Breast epithelium (tissue), 4 donors: Measurements from ENCODE around the gene ALMS1. TPM values are rescaled to one million over a fixed set of nuclear protein-coding genes. Genes with fewer than 3 reads are reported as not detected.
"Not testable (repeated sequence)": the region's sequence is repeated elsewhere in the genome, so short reads cannot be mapped to it uniquely, and the experiment has no call there.

Source experiments
- DNase-seq, 2 donors: peaks; one replicate each; pipeline ENCODE4 v3.0.0-alpha.2; 2019; ENCODE audit warnings: low spot score in 2 of 2
- H3K27ac ChIP-seq, 2 donors: fragments of 200-600 bp; sonication (generic) in 1 of 2; one replicate each; pipeline ENCODE4 v1.5.1; 2016 to 2019; ENCODE audit warnings: mild to moderate bottlenecking in 1 of 2
- H3K27me3 ChIP-seq, 2 donors: fragments of 200-600 bp; sonication (generic) in 1 of 2; one replicate each; pipeline versions ENCODE4 v1.5.1 to v1.6.0; 2017 to 2019; ENCODE audit warnings: control low read depth in 1 of 2, mild to moderate bottlenecking in 1 of 2
- H3K36me3 ChIP-seq: fragments of 200-600 bp; one replicate; pipeline ENCODE4 v1.5.1; 2019
- H3K4me1 ChIP-seq, 2 donors: fragments of 200-600 bp; sonication (generic); one replicate each; pipeline ENCODE4 v1.5.1; 2016 to 2019; ENCODE audit warnings: control low read depth in 1 of 2
- H3K4me3 ChIP-seq, 3 donors: fragments of 200-600 bp; sonication (generic); 1 replicate in 2 of 3; 2 replicates in 1 of 3; pipeline ENCODE4 v1.5.1; 2016 to 2019; ENCODE audit warnings: mild to moderate bottlenecking in 3 of 3, moderate library complexity in 2 of 3
- H3K9me3 ChIP-seq, 2 donors: fragments of 200-600 bp; sonication (generic) in 1 of 2; one replicate each; pipeline ENCODE4 v1.5.1; 2016 to 2019; ENCODE audit warnings: control low read depth in 1 of 2
- CTCF ChIP-seq, 3 donors: fragments of 450-650 bp; IDR thresholded peaks; one replicate each; pipeline ENCODE4 v1.5.1; 2016 to 2017; ENCODE audit warnings: antibody characterized with exemption in 3 of 3, mild to moderate bottlenecking in 3 of 3, moderate library complexity in 3 of 3
- POLR2A ChIP-seq: fragments of 450-650 bp; IDR thresholded peaks from one replicate; pipeline ENCODE4 v1.6.1; 2016; ENCODE audit warnings: antibody characterized with exemption, mild to moderate bottlenecking, moderate library complexity
- POLR2AphosphoS5 ChIP-seq, 3 donors: sonication (generic); formaldehyde crosslinking; IDR thresholded peaks; one replicate each; pipeline ENCODE4 v1.6.1; 2017; ENCODE audit warnings: antibody characterized with exemption in 3 of 3
- intact Hi-C: fragments of 100-400 bp; cut with DNase I; formaldehyde crosslinking; loops from one replicate; pipeline ENCODE4 v1.15.1; 2023; ENCODE audit warnings: low total_unique reads
- total RNA-seq, 3 donors: library from RNA; depleted of rRNA; stranded (reverse); fragments of >200 nt; gene quantifications; one replicate each; pipeline ENCODE4 v1.1.0, GENCODE V29; 2016

The ALMS1 gene
- total RNA-seq, 3 donors from 2014 or later: 38.7 to 53.1 (median 40.6) TPM

- Histone ChIP-seq H3K9me3 (no peaks in the 10 kb centered on the region), H3K27me3 (no peaks in the 10 kb centered on the region), H3K4me1 (no peaks in the 10 kb centered on the region), H3K36me3 (no peaks in the 10 kb centered on the region), H3K4me3 (no peak within 1 kb of the TSS), H3K27ac (no peak within 1 kb of the TSS)
- DNase-seq: no peak
- intact Hi-C loops: no loop called here
- TF ChIP-seq CTCF (IDR thresholded peaks at IDR 0.05) (no peak), POLR2AphosphoS5 (IDR thresholded peaks at IDR 0.05) (no peak), POLR2A (no peak)
These were observed 256.8 kb downstream of the ALMS1 start, which contains the start of gene NAT8 for GRCh38 chr2:73642338-73643018. Gene NAT8 (minus strand): TSS chr2:73642422. CDS start chr2:73641628, 794 bp downstream.

GRCh38 chr2:73647690-73648089 lies 262.1 kb downstream of the ALMS1 start:
- H3K9me3 ChIP-seq, H3K27ac ChIP-seq, H3K4me1 ChIP-seq, H3K4me3 ChIP-seq, intact Hi-C loops, DNase-seq, H3K27me3 ChIP-seq, H3K36me3 ChIP-seq: not testable (repeated sequence)

DNA sequence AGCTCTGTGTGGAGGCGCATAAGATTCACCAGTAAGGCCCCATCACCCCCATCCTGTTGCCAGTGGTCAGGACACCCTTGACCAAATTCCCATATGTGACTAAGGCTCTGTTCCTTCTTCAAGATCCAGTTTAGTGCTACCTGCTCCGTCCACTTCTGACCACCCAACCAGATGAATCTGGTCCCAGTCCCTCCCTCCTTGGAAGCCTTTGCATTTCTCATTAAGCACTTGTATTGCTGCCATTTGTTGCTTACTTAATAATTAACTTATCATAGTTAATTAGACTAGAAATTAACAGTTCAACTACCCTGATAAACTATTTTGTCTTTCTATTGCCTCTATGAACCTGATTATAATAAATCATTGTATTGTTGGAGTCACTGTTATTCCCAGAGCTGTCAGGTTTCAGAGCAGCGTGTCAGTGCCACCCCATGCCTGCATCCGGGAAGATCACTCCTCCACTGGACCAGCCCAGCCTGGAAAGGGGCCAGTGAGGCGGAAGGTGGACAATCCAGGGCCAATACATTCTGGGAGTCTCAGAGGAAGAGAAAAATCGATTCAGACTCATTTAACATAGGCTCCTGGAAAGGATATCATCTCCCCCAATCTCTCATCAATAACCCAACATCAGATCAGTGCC lies 266.1 kb downstream of the ALMS1 start:
- intact Hi-C loops: no loop called here

DNA sequence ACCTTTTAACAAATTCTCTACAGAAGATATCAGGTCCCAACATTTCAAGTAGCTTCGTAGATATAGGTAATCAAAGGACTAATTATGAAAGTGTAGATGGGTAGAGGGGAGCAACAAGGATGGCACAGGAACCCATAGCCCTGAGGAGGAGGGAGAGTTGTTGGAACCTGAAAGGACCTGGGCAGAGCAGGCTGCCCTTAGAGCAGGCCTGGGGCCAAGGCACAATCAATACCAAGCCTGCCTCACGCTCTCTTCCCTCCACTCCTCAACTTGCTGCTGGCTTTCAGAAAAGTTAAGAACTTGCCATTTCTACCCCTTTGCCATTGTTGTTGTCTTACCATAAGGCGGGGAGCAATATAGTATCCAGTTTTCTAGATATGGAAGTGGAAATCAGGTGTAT lies 266.7 kb downstream of the ALMS1 start:
- no peaks in the 10 kb centered on the region for H3K27me3 ChIP-seq
- DNase-seq: no peak
- no peaks in the 10 kb centered on the region for H3K4me1 ChIP-seq
- H3K9me3 ChIP-seq: no peaks in the 10 kb centered on the region
- no peaks in the 10 kb centered on the region for H3K36me3 ChIP-seq
- H3K4me3 ChIP-seq: no peak overlapping the region
- no peak for TF ChIP-seq CTCF (IDR thresholded peaks at IDR 0.05)
- TF ChIP-seq POLR2AphosphoS5 (IDR thresholded peaks at IDR 0.05): no peak
- intact Hi-C loops: no loop called here
- no peak overlapping the region for H3K27ac ChIP-seq

More for the DNA sequence above, 266.1 kb downstream of the ALMS1 start:
- Histone ChIP-seq H3K4me1 (no peaks in the 10 kb centered on the region), H3K9me3 (no peaks in the 10 kb centered on the region), H3K27me3 (no peaks in the 10 kb centered on the region), H3K36me3 (no peaks in the 10 kb centered on the region), H3K27ac (no peak overlapping the region), H3K4me3 (no peak overlapping the region)
- DNase-seq: no peak
- no peak for TF ChIP-seq POLR2AphosphoS5 (IDR thresholded peaks at IDR 0.05)
- TF ChIP-seq POLR2A: no peak
- TF ChIP-seq CTCF (IDR thresholded peaks at IDR 0.05): no peak

GRCh38 chr2:73654175-73654574 lies 268.5 kb downstream of the ALMS1 start:
- intact Hi-C loops: no loop called here
- H3K4me3 ChIP-seq: no peak overlapping the region
- H3K27me3 ChIP-seq: no peaks in the 10 kb centered on the region
- DNase-seq: no peak
- no peaks in the 10 kb centered on the region for H3K9me3 ChIP-seq
- H3K27ac ChIP-seq: no peak overlapping the region
- no peaks in the 10 kb centered on the region for H3K36me3 ChIP-seq
- TF ChIP-seq POLR2A: no peak
- TF ChIP-seq POLR2AphosphoS5 (IDR thresholded peaks at IDR 0.05): no peak
- no peak for TF ChIP-seq CTCF (IDR thresholded peaks at IDR 0.05)
- H3K4me1 ChIP-seq: no peaks in the 10 kb centered on the region

Other genes with a start within 250 kb of the ALMS1 start
- gene NOTO, start 183.3 kb upstream of the ALMS1 start, total RNA-seq: not detected
- 10 to 100 TPM; 14.1 to 21.6 (median 18.3) TPM for gene SMYD5, start 171.6 kb upstream of the ALMS1 start, total RNA-seq
- 10 to 100 TPM; 21.6 to 49.6 (median 25.6) TPM for gene PRADC1, start 152.6 kb upstream of the ALMS1 start, total RNA-seq
- gene CCT7, start 151.5 kb upstream of the ALMS1 start, total RNA-seq: 100 to 1,000 TPM; 180 to 223 (median 187) TPM
- gene FBXO41, start 101.4 kb upstream of the ALMS1 start, total RNA-seq: 1 to 10 TPM; 1.6 to 4.0 (median 3.9) TPM
- not detected for gene EGR4, start 92.3 kb upstream of the ALMS1 start, total RNA-seq